Activated CD4-positive, alpha-beta T cell treated with anti-CD3 and anti-CD28 coated beads for 36 hours (primary cell): ENCODE measurements around the gene HSD17B8. TPM values are rescaled to one million over a fixed set of nuclear protein-coding genes. Genes with fewer than 3 reads are reported as not detected.

Source experiments
- ATAC-seq: fragments of 200-7000 bp; cut with Tn5 transposase; one replicate; pipeline ENCODE4 v1.10.0; 2021; ENCODE audit warnings: mild to moderate bottlenecking, moderate library complexity
- CTCF ChIA-PET: fragments of 350-600 bp; sonication (Branson Sonifier 250); formaldehyde crosslinking; loops from one replicate; lab custom pipeline; 2021; ENCODE audit warnings: antibody characterized with exemption; lab: Charles Lee
- POLR2A ChIA-PET: fragments of 350-600 bp; sonication (Branson Sonifier 250); formaldehyde crosslinking; loops from one replicate; lab custom pipeline; 2021; ENCODE audit warnings: antibody characterized with exemption, inconsistent platforms; lab: Charles Lee
- DNase-seq: peaks from one replicate; pipeline ENCODE4 v3.0.0-alpha.2; 2020
- H3K27ac Mint-ChIP-seq: one replicate; pipeline ENCODE4 v1.8.0; 2021; ENCODE audit warnings: mixed read lengths
- H3K27me3 Mint-ChIP-seq: one replicate; pipeline ENCODE4 v1.8.0; 2021; ENCODE audit warnings: mixed read lengths
- H3K36me3 Mint-ChIP-seq: one replicate; pipeline ENCODE4 v1.8.0; 2021; ENCODE audit warnings: low read depth, mixed read lengths
- H3K4me1 Mint-ChIP-seq: one replicate; pipeline ENCODE4 v1.8.0; 2021; ENCODE audit warnings: mixed read lengths
- H3K4me3 Mint-ChIP-seq: one replicate; pipeline ENCODE4 v1.8.0; 2021; ENCODE audit warnings: mild to moderate bottlenecking, moderate library complexity, mixed read lengths
- H3K9me3 Mint-ChIP-seq: one replicate; pipeline ENCODE4 v1.8.0; 2021; ENCODE audit warnings: low read depth, mixed read lengths
- intact Hi-C, 2 experiments: fragments of 100-400 bp; cut with DNase I in 1 of 2; cut with micrococcal nuclease in 1 of 2; formaldehyde crosslinking; loops; one replicate each; pipeline versions ENCODE4 v1.14.2 to v1.15.1; 2022 to 2024; cut with DNase I, micrococcal nuclease
- total RNA-seq, 2 experiments: library from RNA; stranded (reverse); gene quantifications; one replicate each; pipeline ENCODE4 v1.2.3, GENCODE V29; 2021

HSD17B8 gene
- total RNA-seq, 2 experiments from 2014 or later, result 23.4 to 33.2 TPM

DNA sequence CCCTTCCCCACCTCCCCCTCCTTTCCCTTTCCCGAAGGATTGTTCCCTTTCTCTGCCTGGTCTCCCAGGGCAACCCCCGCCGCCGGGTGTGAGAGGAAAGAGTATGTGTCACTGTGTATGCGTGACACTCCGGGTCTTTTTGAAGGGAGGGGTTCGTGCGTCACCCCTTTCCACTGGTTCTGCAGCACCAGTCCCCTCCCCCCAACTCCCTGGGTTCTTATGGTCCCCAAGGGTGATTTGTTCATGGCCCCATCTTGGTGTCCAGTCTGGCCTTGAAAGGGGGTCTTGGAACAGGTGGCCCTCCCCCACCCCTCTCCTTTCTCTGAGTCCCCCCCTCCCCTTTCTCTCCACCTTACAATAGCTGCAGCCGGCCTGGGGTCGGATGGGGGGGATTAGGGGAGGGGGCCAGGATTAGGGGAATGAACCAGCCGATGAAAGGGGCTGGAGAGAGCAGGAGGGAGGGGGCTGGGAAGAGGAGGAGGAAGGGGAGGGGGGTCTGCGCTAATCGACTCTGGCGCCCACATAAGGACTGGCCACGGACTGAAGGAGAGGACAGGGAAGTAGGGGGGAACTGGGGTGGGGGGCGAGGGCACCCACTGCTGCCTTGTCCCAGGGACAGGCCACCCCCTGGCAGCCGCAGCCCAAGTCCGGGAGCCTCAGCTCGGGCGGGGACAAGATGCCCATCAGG lies 2.6 kb downstream of the HSD17B8 start:
- ATAC-seq (no peak), DNase-seq (peak; percentile 46)
- H3K4me1 Mint-ChIP-seq, result peaks cover 60% of the 10 kb centered on the region
- peak overlapping the region; percentile 80 for H3K4me3 Mint-ChIP-seq
- H3K27ac Mint-ChIP-seq, result no peak overlapping the region
- H3K36me3 Mint-ChIP-seq, result peaks cover 43% of the 10 kb centered on the region
- intact Hi-C loops, result loop anchor here (5.0 to 10.0 kb wide), 7 partner anchors 208 to 1542 kb away; partner anchors contain the start of genes C6orf47 (in 1 of the 2), CLIC1 (in 1 of the 2), CSNK2B (in 1 of the 2) and CUTA (in 1 of the 2)
- no peaks in the 10 kb centered on the region for H3K27me3 Mint-ChIP-seq
- ChIA-PET POLR2A (interaction anchor here (0.7 kb wide), 1 partner anchor 82 kb away, joined by 3 read pairs; the partner anchor contains the start of gene WDR46), CTCF (interaction anchor here (0.6 kb wide), 1 partner anchor 81 kb away, joined by 3 read pairs; no protein-coding TSS in a partner anchor)
- no peaks in the 10 kb centered on the region for H3K9me3 Mint-ChIP-seq

DNA sequence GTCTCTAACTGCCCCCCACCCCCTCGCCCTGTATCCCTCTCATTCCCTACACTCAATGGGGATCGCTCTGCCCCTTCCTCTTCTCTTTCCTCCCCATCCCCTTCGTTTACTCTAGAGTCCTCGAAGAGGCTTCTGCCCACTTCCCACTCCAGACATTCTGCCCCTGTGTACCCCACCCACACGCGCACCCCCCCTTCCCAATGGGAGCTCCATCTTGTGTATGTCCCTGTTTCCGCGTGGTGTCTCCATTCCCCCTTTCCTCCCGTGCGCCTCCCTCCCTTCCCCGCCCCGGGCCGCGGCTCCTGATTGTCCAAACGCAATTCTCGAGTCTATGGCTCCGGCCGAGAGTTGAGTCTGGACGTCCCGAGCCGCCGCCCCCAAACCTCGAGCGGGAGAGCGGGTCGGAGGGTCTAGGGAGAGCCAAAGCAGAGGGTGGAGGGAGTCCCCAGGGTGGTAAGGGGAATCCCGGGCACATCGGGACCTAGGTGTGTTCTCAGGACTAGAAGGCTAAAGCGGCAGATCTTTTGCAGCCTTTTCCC lies 3.2 kb downstream of the HSD17B8 start:
- peaks cover 40% of the 10 kb centered on the region for H3K36me3 Mint-ChIP-seq
- no peak for ATAC-seq
- H3K9me3 Mint-ChIP-seq, result no peaks in the 10 kb centered on the region
- H3K27me3 Mint-ChIP-seq, result peaks cover 1% of the 10 kb centered on the region
- peak overlapping the region; percentile 80 for H3K4me3 Mint-ChIP-seq
- intact Hi-C loops, result loop anchor here (1.0 to 10.0 kb wide), 10 partner anchors 42 to 1543 kb away; partner anchors contain the start of genes C6orf47 (in 1 of the 2), CLIC1 (in 1 of the 2), CSNK2B (in 1 of the 2) and CUTA (in 1 of the 2)
- peak; percentile 36 for DNase-seq
- ChIA-PET POLR2A (interaction anchor here (0.7 to 1.6 kb wide), 5 partner anchors 12 to 110 kb away, joined by 3 to 7 read pairs (median 5); partner anchors contain the start of genes RPS18, VPS52, WDR46 and ZBTB22), CTCF (interaction anchor here (0.6 to 2.9 kb wide), 3 partner anchors 10 to 80 kb away, joined by 3 to 22 read pairs (median 10); no protein-coding TSS in a partner anchor)
- peaks cover 55% of the 10 kb centered on the region for H3K4me1 Mint-ChIP-seq
- H3K27ac Mint-ChIP-seq, result peak overlapping the region; percentile 89

DNA sequence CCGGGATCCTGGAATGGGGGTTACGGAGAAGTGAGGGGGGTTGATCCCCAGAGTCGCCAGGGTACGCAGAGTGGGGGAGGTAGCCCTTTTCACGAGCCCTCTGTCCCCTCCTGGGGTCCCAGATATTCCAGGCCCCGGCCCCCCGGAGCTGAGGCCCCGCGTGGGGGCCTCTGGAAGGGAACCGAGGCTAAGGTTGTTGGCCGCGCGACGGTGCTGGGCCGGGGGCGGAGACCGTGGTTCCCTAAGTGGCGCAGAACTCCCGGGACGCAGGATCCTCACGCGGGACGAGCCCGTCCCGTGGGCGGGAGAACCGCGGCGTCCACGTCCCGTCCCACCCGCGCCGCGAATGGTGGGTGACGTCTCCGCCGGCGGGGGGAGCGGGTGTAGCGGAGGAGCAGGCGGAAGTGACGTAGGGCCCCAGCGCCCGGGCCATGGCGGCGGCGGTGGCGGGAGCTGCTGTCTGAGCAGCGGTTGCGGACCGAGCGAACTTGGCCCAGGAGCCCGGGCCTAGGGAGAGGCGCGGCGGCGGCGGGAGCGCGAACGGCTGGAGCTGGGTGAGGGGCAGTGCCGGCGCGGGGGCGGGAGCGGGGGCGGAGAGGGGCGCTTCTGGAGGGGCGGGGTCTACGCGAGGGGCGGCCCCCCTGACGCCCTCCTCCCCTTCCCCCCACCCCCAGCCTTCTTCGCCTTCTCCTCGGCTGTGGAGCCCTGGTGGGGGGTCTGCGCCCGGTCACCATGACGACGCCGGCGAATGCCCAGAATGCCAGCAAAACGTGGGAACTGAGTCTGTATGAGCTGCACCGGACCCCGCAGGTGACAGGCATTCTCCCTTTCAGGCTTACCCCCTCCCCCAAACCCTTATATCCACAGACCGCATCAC lies 3.9 kb downstream of the HSD17B8 start, which contains the start of gene RING1:
RING1 (plus strand) TSS at position 410 of the 877 bp plus-strand sequence; CDS start at position 733, 323 bp downstream.
- ATAC-seq (peak; percentile 20), DNase-seq (peak; percentile 92)
- CTCF ChIA-PET, result interaction anchor here (0.6 to 2.9 kb wide), 7 partner anchors 11 to 955 kb away, joined by 3 to 22 read pairs (median 3); partner anchors contain the start of genes RPS18 and VPS52
- intact Hi-C loops, result loop anchor here (1.0 to 10.0 kb wide), 10 partner anchors 41 to 1544 kb away; partner anchors contain the start of genes C6orf47 (in 1 of the 2), CLIC1 (in 1 of the 2), CSNK2B (in 1 of the 2) and CUTA (in 1 of the 2)
- H3K4me1 Mint-ChIP-seq, result peaks cover 55% of the 10 kb centered on the region
- H3K4me3 Mint-ChIP-seq, result peak within 1 kb of the TSS; percentile 80
- POLR2A ChIA-PET, result interaction anchor here (0.5 to 1.6 kb wide), 6 partner anchors 9 to 236 kb away, joined by 3 to 7 read pairs (median 5); partner anchors contain the start of genes RPS18, VPS52 and ZBTB22
- H3K27ac Mint-ChIP-seq, result peak within 1 kb of the TSS; percentile 89
- peaks cover 8% of the 10 kb centered on the region for H3K27me3 Mint-ChIP-seq
- H3K36me3 Mint-ChIP-seq, result peaks cover 33% of the 10 kb centered on the region
- H3K9me3 Mint-ChIP-seq, result no peaks in the 10 kb centered on the region

DNA sequence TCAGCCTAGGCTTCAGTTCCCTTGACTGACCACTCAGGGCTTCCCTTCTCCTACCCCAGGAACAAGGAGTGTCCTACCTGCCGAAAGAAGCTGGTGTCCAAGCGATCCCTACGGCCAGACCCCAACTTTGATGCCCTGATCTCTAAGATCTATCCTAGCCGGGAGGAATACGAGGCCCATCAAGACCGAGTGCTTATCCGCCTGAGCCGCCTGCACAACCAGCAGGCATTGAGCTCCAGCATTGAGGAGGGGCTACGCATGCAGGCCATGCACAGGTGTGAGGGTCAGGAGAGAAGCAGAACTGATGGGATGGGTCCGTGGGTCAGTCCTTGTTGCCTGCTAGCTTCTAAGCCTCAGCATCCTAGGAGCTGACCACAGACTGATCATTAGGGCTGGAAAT lies 5.4 kb downstream of the HSD17B8 start:
- peak overlapping the region; percentile 3 for H3K27ac Mint-ChIP-seq
- POLR2A ChIA-PET, result interaction anchor here (1.4 kb wide), 1 partner anchor 10 kb away, joined by 5 read pairs; no protein-coding TSS in a partner anchor

GRCh38 chr6:33211136-33211535 lies 6.7 kb downstream of the HSD17B8 start:
- CTCF ChIA-PET, result no interaction called here
- DNase-seq, result no peak
- Mint-ChIP-seq H3K4me1 (peaks cover 42% of the 10 kb centered on the region), H3K27me3 (peaks cover 23% of the 10 kb centered on the region), H3K9me3 (no peaks in the 10 kb centered on the region), H3K4me3 (no peak overlapping the region), H3K36me3 (peaks cover 23% of the 10 kb centered on the region), H3K27ac (no peak overlapping the region)
- POLR2A ChIA-PET, result no interaction called here
- intact Hi-C loops, result no loop called here
- ATAC-seq, result no peak

More for the DNA sequence above, 5.4 kb downstream of the HSD17B8 start:
- no peak for DNase-seq
- H3K4me3 Mint-ChIP-seq, result peak overlapping the region; percentile 80
- intact Hi-C loops, result loop anchor here (5.0 to 10.0 kb wide), 7 partner anchors 205 to 1545 kb away; partner anchors contain the start of genes C6orf47 (in 1 of the 2), CLIC1 (in 1 of the 2), CSNK2B (in 1 of the 2) and CUTA (in 1 of the 2)
- peaks cover 23% of the 10 kb centered on the region for H3K36me3 Mint-ChIP-seq
- H3K9me3 Mint-ChIP-seq, result no peaks in the 10 kb centered on the region
- no peak for ATAC-seq
- CTCF ChIA-PET, result interaction anchor here (2.9 kb wide), 1 partner anchor 39 kb away, joined by 22 read pairs; no protein-coding TSS in a partner anchor
- peaks cover 19% of the 10 kb centered on the region for H3K27me3 Mint-ChIP-seq
- H3K4me1 Mint-ChIP-seq, result peaks cover 54% of the 10 kb centered on the region

DNA sequence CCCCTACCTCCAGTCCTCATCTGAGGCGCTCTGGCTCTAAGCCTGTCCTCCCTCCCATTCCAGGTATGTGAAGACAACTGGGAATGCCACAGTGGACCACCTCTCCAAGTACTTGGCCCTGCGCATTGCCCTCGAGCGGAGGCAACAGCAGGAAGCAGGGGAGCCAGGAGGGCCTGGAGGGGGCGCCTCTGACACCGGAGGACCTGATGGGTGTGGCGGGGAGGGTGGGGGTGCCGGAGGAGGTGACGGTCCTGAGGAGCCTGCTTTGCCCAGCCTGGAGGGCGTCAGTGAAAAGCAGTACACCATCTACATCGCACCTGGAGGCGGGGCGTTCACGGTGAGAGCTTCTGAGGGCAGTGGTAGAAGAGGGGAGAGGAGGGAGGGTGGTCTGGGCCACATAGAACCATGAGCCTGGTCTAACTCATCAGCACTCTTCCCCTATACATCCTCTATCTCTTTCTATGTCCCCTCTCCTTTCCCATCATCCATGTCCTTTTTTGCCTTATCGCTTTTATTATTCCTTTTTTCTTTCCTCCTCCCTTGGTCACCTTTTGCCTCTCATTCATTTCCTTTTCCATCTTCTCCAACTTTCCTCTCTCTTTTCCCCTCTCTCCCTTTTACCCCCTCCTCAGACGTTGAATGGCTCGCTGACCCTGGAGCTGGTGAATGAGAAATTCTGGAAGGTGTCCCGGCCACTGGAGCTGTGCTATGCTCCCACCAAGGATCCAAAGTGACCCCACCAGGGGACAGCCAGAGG lies 7.4 kb downstream of the HSD17B8 start:
- no peaks in the 10 kb centered on the region for H3K9me3 Mint-ChIP-seq
- peaks cover 23% of the 10 kb centered on the region for H3K36me3 Mint-ChIP-seq
- H3K27ac Mint-ChIP-seq, result no peak overlapping the region
- H3K27me3 Mint-ChIP-seq, result peaks cover 23% of the 10 kb centered on the region
- peaks cover 35% of the 10 kb centered on the region for H3K4me1 Mint-ChIP-seq
- no peak overlapping the region for H3K4me3 Mint-ChIP-seq
- ATAC-seq, result no peak
- ChIA-PET CTCF (no interaction called here), POLR2A (interaction anchor here (1.2 kb wide), 1 partner anchor 12 kb away, joined by 3 read pairs; no protein-coding TSS in a partner anchor)
- intact Hi-C loops, result no loop called here
- DNase-seq, result no peak

DNA sequence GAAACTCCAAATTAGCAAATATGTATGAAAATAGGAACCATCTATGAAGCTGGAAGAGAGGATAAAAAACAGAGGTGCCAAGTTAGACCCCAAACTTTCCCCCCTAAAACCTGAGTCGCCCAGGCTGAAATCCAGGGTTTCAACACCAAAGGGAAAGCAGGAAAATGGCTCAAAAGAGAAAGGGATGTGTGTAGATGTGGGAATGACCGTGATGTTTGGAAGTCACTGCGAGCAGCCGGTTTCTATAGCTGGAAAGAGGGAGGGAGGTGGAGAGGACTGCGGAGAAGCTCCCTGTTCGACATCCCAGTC lies 8.4 kb downstream of the HSD17B8 start:
- Mint-ChIP-seq H3K9me3 (no peaks in the 10 kb centered on the region), H3K4me3 (peak overlapping the region; percentile 40), H3K4me1 (peaks cover 31% of the 10 kb centered on the region), H3K27me3 (peaks cover 23% of the 10 kb centered on the region), H3K27ac (no peak overlapping the region), H3K36me3 (peaks cover 23% of the 10 kb centered on the region)
- no peak for DNase-seq
- POLR2A ChIA-PET, result interaction anchor here (1.2 kb wide), 1 partner anchor 13 kb away, joined by 3 read pairs; no protein-coding TSS in a partner anchor
- no peak for ATAC-seq
- CTCF ChIA-PET, result interaction anchor here (0.6 kb wide), 2 partner anchors 263 to 345 kb away, joined by 3 read pairs; no protein-coding TSS in a partner anchor
- intact Hi-C loops, result no loop called here

GRCh38 chr6:33213166-33213988 lies 8.9 kb downstream of the HSD17B8 start:
- Mint-ChIP-seq H3K4me3 (peak overlapping the region; percentile 40), H3K4me1 (peaks cover 31% of the 10 kb centered on the region), H3K36me3 (peaks cover 23% of the 10 kb centered on the region), H3K9me3 (no peaks in the 10 kb centered on the region), H3K27ac (no peak overlapping the region), H3K27me3 (peaks cover 26% of the 10 kb centered on the region)
- peak; percentile 35 for DNase-seq
- ChIA-PET CTCF (interaction anchor here (0.6 kb wide), 2 partner anchors 264 to 345 kb away, joined by 3 read pairs; no protein-coding TSS in a partner anchor), POLR2A (interaction anchor here (1.2 kb wide), 1 partner anchor 14 kb away, joined by 3 read pairs; no protein-coding TSS in a partner anchor)
- peak; percentile 28 for ATAC-seq
- intact Hi-C loops, result no loop called here

DNA sequence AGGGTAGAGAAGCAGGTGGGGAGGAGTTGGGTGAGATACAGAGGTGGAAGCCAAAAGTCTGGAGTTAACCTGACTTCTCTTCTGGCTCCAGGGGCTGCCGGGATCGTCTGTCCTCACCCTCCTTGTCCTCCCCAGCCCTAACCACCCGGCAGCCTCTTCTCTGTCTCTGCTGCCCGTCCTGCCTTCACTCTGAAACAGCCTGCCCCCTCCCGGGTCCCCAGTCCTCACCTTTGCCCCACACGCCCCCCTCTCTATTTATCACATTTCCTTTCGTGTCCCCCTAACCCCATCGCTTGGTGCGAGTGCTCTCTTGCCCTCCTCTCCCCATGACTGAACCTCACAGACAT lies 9.5 kb downstream of the HSD17B8 start:
- intact Hi-C loops, result no loop called here
- H3K9me3 Mint-ChIP-seq, result no peaks in the 10 kb centered on the region

More for the DNA sequence above, 9.5 kb downstream of the HSD17B8 start:
- H3K4me1 Mint-ChIP-seq, result peaks cover 27% of the 10 kb centered on the region
- peak overlapping the region; percentile 40 for H3K4me3 Mint-ChIP-seq
- CTCF ChIA-PET, result no interaction called here
- POLR2A ChIA-PET, result no interaction called here
- H3K36me3 Mint-ChIP-seq, result peaks cover 23% of the 10 kb centered on the region
- H3K27ac Mint-ChIP-seq, result no peak overlapping the region
- peaks cover 30% of the 10 kb centered on the region for H3K27me3 Mint-ChIP-seq
- no peak for ATAC-seq
- DNase-seq, result no peak
